ENCODE measurements around the gene HMOX1.

DNA sequence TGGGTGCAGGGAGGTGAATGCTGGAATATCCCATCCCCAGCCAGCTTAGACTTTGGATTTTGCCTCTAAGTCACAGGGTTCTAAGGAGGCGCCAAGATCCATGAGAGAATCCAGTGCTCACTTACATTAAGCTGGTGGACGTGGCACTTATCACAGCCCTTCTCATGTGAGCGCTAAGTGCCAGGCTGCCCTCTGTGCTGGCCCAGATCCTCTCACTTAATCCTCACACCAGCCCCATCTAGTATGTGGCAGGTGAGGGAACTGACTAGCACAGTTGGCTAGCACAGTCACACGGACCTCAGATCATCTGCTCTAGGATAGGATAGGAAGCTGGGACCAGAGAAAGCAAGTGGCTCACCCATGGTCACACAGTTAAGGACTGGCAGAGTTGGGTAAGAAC is 3.6 kb downstream of the HMOX1 start:
- no peak for TF ChIP-seq POLR2A (IDR thresholded peaks at IDR 0.05; ENCODE audit: extremely low read depth, insufficient read length)
- no peak for TF ChIP-seq CTCF (IDR thresholded peaks at IDR 0.05; ENCODE audit: low read depth, low read length)
- TF ChIP-seq, protein P1, sequence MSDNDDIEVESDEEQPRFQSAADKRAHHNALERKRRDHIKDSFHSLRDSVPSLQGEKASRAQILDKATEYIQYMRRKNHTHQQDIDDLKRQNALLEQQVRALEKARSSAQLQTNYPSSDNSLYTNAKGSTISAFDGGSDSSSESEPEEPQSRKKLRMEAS (IDR thresholded peaks at IDR 0.05; ENCODE audit: low read depth, low read length), result no peak
- no peak for TF ChIP-seq MYC (IDR thresholded peaks at IDR 0.05; ENCODE audit: low read depth, low read length)

Measured in NB4 (cell line).